GM20000 (cell line): ENCODE measurements around the gene TNNT1.

Experiments used
- DNase-seq: peaks from one replicate; pipeline ENCODE4 v3.0.0; 2012; ENCODE audit warnings: low spot score
- TF ChIP-seq, protein P1 (sequence below): IDR thresholded peaks from 2 replicates; pipeline ENCODE4 v1.5.1; 2012; ENCODE audit warnings: mild to moderate bottlenecking, control low read depth; ENCODE audit errors: extremely low read depth, missing control alignments

Gene TNNT1

GRCh38 chr19:55149078-55150003 lies at the start of gene TNNT1:
TSS of gene TNNT1 (minus strand) at chr19:55149206. CDS start at chr19:55147157, 2,049 bp downstream.
- TF ChIP-seq, protein P1, sequence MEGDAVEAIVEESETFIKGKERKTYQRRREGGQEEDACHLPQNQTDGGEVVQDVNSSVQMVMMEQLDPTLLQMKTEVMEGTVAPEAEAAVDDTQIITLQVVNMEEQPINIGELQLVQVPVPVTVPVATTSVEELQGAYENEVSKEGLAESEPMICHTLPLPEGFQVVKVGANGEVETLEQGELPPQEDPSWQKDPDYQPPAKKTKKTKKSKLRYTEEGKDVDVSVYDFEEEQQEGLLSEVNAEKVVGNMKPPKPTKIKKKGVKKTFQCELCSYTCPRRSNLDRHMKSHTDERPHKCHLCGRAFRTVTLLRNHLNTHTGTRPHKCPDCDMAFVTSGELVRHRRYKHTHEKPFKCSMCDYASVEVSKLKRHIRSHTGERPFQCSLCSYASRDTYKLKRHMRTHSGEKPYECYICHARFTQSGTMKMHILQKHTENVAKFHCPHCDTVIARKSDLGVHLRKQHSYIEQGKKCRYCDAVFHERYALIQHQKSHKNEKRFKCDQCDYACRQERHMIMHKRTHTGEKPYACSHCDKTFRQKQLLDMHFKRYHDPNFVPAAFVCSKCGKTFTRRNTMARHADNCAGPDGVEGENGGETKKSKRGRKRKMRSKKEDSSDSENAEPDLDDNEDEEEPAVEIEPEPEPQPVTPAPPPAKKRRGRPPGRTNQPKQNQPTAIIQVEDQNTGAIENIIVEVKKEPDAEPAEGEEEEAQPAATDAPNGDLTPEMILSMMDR, result no peak
- no peak for DNase-seq

GRCh38 chr19:55198651-55199050 lies 49.6 kb upstream of the TNNT1 start:
- no peak for DNase-seq
- TF ChIP-seq, protein P1, result no peak

DNA sequence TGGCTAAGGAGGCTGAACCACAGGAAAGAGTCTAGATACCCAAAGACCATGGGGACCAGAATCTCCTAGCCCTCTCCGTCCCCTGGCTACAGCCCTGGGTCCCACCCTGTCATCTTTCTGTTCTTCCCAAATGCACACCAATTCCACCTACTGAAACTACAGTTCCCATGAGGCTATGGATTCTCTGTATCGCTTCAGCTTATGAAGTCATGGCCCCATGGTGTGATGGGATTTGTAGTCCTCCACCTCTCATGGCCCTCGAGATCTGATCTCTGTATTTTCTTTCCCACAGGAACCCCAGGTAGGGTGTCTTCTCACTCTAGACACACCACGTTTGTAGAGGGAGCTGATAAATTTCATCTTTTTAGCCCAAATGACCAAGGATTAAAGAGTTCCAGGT lies 48.5 kb upstream of the TNNT1 start:
- TF ChIP-seq, protein P1, result no peak
- DNase-seq, result no peak

DNA sequence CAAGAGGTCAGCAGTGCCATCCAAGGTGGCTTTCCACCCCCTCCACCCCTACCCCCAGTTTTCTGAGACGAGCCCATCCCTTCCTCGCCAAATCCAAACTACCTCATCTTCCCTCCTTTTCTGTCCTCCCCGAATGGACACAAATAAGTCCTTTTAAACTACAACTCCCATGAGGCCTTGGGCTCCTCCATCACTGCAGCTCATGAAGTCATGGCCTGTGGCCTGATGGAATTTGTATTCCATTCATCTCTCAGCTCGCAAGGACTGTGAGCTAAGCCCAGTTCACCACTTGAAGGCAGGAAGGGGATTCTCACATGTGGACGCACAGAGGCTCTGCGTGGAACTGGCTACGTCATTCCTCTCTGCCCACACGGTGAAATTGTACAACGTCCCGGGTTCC lies 47.8 kb upstream of the TNNT1 start:
- no peak for DNase-seq
- TF ChIP-seq, protein P1, result no peak

GRCh38 chr19:55193481-55193880 lies 44.5 kb upstream of the TNNT1 start:
- no peak for DNase-seq
- TF ChIP-seq, protein P1, result no peak

DNA sequence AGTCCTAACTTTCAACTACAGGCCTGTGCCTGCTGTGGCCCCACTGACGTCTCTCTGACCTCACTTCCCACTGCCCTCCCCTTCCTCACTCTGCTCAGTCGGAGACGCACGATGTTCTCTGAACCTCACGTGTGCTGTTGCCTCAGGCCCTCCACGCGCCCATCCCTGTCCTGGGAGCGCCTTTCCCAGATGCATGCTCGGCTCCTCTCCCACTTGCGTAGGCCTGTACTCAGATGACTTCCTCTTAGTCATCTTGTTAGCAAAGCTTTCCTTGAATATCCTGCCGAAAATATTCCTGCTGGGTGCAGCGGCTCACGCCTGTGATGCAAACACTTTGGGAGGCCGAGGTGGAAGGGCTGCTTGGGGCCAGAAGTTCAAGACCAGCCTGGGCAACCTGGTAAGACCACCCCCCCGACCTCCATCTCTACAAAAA lies 40.4 kb upstream of the TNNT1 start:
- DNase-seq, result no peak
- TF ChIP-seq, protein P1, result no peak

GRCh38 chr19:55188625-55189024 lies 39.6 kb upstream of the TNNT1 start:
- DNase-seq, result no peak

More at GRCh38 chr19:55188625-55189024, 39.6 kb upstream of the TNNT1 start:
- TF ChIP-seq, protein P1, result no peak
